ENCODE measurements around the gene PARD3.

DNA sequence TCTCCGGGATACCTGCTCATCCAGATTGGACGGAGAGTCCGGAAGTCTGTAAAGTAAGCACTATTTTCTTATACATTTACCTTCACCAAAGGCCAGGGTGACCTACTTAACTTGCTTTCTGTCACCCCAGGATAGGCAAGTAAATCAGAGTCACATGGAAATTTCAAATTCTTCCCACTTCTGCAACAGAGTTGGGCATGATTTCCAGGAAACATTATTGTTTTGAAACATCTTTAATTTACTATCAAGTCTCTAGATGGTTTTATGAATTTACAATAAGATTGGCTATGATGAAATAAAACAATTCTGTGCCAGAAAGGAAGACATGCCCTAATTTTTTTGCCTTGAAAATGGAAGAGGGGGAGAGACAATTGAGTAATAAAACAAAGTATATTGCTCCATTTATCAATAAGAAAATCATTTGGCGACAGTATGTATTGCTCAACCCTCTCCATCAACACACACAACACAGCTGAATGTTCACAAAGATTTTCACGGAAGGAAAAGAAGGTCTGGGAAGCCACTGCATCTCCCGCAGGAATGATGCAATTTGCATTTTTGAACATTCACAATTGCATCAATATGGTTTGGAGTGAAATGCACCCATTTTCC lies 702.8 kb downstream of the PARD3 start:
- TF ChIP-seq, protein P1, sequence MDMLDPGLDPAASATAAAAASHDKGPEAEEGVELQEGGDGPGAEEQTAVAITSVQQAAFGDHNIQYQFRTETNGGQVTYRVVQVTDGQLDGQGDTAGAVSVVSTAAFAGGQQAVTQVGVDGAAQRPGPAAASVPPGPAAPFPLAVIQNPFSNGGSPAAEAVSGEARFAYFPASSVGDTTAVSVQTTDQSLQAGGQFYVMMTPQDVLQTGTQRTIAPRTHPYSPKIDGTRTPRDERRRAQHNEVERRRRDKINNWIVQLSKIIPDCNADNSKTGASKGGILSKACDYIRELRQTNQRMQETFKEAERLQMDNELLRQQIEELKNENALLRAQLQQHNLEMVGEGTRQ (IDR thresholded peaks at IDR 0.05; ENCODE audit: borderline replicate concordance, low read depth, low read length) = no peak
- TF ChIP-seq CHD2 (IDR thresholded peaks at IDR 0.05; ENCODE audit: borderline replicate concordance, low read depth, low read length) (no peak), RB1 (IDR thresholded peaks at IDR 0.05; ENCODE audit: borderline replicate concordance) (no peak), POLR2A (IDR thresholded peaks at IDR 0.05; ENCODE audit: low read depth, low read length) (no peak), HDAC6 (IDR thresholded peaks at IDR 0.05; ENCODE audit: unreplicated experiment) (no peak), EGR1 (IDR thresholded peaks at IDR 0.05; ENCODE audit: borderline replicate concordance in 1 of 2, low read depth in 2 of 2, low read length in 2 of 2) (no peak), POLR2AphosphoS5 (IDR thresholded peaks at IDR 0.05; ENCODE audit: low read length) (no peak)
- TF ChIP-seq, protein P2, sequence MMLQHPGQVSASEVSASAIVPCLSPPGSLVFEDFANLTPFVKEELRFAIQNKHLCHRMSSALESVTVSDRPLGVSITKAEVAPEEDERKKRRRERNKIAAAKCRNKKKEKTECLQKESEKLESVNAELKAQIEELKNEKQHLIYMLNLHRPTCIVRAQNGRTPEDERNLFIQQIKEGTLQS (IDR thresholded peaks at IDR 0.05; ENCODE audit: borderline replicate concordance, extremely low read depth, low read depth, low read length) = no peak
- TF ChIP-seq, protein P3, sequence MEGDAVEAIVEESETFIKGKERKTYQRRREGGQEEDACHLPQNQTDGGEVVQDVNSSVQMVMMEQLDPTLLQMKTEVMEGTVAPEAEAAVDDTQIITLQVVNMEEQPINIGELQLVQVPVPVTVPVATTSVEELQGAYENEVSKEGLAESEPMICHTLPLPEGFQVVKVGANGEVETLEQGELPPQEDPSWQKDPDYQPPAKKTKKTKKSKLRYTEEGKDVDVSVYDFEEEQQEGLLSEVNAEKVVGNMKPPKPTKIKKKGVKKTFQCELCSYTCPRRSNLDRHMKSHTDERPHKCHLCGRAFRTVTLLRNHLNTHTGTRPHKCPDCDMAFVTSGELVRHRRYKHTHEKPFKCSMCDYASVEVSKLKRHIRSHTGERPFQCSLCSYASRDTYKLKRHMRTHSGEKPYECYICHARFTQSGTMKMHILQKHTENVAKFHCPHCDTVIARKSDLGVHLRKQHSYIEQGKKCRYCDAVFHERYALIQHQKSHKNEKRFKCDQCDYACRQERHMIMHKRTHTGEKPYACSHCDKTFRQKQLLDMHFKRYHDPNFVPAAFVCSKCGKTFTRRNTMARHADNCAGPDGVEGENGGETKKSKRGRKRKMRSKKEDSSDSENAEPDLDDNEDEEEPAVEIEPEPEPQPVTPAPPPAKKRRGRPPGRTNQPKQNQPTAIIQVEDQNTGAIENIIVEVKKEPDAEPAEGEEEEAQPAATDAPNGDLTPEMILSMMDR (IDR thresholded peaks at IDR 0.05 in 2 of 3, conservative IDR thresholded peaks at IDR 0.05 in 1 of 3; ENCODE audit: control insufficient read depth in 2 of 3, extremely low read depth in 1 of 3, insufficient read depth in 1 of 3, low read depth in 3 of 3, low read length in 3 of 3) = no peak
- TF ChIP-seq, protein P4, sequence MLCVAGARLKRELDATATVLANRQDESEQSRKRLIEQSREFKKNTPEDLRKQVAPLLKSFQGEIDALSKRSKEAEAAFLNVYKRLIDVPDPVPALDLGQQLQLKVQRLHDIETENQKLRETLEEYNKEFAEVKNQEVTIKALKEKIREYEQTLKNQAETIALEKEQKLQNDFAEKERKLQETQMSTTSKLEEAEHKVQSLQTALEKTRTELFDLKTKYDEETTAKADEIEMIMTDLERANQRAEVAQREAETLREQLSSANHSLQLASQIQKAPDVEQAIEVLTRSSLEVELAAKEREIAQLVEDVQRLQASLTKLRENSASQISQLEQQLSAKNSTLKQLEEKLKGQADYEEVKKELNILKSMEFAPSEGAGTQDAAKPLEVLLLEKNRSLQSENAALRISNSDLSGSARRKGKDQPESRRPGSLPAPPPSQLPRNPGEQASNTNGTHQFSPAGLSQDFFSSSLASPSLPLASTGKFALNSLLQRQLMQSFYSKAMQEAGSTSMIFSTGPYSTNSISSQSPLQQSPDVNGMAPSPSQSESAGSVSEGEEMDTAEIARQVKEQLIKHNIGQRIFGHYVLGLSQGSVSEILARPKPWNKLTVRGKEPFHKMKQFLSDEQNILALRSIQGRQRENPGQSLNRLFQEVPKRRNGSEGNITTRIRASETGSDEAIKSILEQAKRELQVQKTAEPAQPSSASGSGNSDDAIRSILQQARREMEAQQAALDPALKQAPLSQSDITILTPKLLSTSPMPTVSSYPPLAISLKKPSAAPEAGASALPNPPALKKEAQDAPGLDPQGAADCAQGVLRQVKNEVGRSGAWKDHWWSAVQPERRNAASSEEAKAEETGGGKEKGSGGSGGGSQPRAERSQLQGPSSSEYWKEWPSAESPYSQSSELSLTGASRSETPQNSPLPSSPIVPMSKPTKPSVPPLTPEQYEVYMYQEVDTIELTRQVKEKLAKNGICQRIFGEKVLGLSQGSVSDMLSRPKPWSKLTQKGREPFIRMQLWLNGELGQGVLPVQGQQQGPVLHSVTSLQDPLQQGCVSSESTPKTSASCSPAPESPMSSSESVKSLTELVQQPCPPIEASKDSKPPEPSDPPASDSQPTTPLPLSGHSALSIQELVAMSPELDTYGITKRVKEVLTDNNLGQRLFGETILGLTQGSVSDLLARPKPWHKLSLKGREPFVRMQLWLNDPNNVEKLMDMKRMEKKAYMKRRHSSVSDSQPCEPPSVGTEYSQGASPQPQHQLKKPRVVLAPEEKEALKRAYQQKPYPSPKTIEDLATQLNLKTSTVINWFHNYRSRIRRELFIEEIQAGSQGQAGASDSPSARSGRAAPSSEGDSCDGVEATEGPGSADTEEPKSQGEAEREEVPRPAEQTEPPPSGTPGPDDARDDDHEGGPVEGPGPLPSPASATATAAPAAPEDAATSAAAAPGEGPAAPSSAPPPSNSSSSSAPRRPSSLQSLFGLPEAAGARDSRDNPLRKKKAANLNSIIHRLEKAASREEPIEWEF (IDR thresholded peaks at IDR 0.05; ENCODE audit: insufficient replicate concordance, low read depth, low read length) = no peak

Measured in GM12878 (cell line).